ENCODE measurements around the gene EEIG1. TPM values are rescaled to one million over a fixed set of nuclear protein-coding genes. Genes with fewer than 3 reads are reported as not detected.
A peak's percentile ranks its signal among the peaks of the same experiment; 100 is the strongest.

EEIG1 gene
- total and polyA plus RNA-seq, 9 of the 15 experiments (the other 6 are each of a cell fraction or from before 2014, with no cell fraction given) = 0.17 to 16.7 (median 3.6) TPM

- Histone ChIP-seq H3K9ac (ENCODE audit: insufficient read depth in 1 of 2, low read depth in 2 of 2, low read length in 2 of 2) (no peak overlapping the region), H3K9me1 (ENCODE audit: control insufficient read depth, insufficient read depth, low read length) (peaks cover 6% of the 10 kb centered on the region), H3K27me3 (ENCODE audit: control insufficient read depth in 2 of 2, insufficient read depth in 2 of 2, low read length in 2 of 2) (no peaks in the 10 kb centered on the region), H3K79me2 (ENCODE audit: control insufficient read depth, insufficient read depth, low read length) (no peaks in the 10 kb centered on the region; the same call in 2 of the 3 replicates), H3K4me3 (no peak overlapping the region), H3K4me1 (replicated peaks in 1 of 2; ENCODE audit: control insufficient read depth in 2 of 2, insufficient read depth in 2 of 2, low read length in 2 of 2) (peaks cover 38 to 65% of the 10 kb centered on the region in 2 experiments), H3K36me3 (ENCODE audit: control insufficient read depth, insufficient read depth, low read length) (peaks cover 26% of the 10 kb centered on the region; the same call in 2 of the 3 replicates), H4K20me1 (replicated peaks; ENCODE audit: control insufficient read depth, insufficient read depth, low read length) (0 out of 2 replicates have a peak, but pooled peaks cover 5% of the 10 kb centered on the region), H2AFZ (ENCODE audit: low read depth, low read length) (no peak overlapping the region), H3K9me3 (replicated peaks; ENCODE audit: control insufficient read depth, insufficient read depth, low read depth, low read length) (no peaks in the 10 kb centered on the region), H3K27ac (ENCODE audit: extremely low read depth, low read depth, low read length) (peak overlapping the region; percentile 19; the same call in 1 of the 3 replicates), H3K4me2 (ENCODE audit: insufficient read depth, low read length) (no peak overlapping the region)
- ChIA-PET CTCF (ENCODE audit: low intra/inter-chr PET ratio) (interaction anchor here (1.2 to 3.9 kb wide), 3 partner anchors 91 to 174 kb away, joined by 4 to 57 read pairs (median 36); no protein-coding TSS in a partner anchor), POLR2A (interaction anchor here (0.6 to 2.1 kb wide), 11 partner anchors 9 to 151 kb away, joined by 3 to 10 read pairs (median 4); partner anchors contain the start of genes NAIF1 and PIP5KL1)
- DNase-seq (ENCODE audit: extremely low read depth in 1 of 4, low spot score in 3 of 4) (peak; percentile 82 to 89 (median 84)), ATAC-seq (peak; percentile 88), FAIRE-seq (peak; percentile 85)
- intact Hi-C loops (cut with micrococcal nuclease) (loop anchor here (1.0 kb wide), 2 partner anchors 92 to 174 kb away; no protein-coding TSS in a partner anchor), in situ Hi-C loops (cut with MboI) (no loop called here)
- 29% methylated on average over 11 of the region's 13 CpGs for WGBS (ENCODE audit: insufficient coverage, low coverage, missing lambda C conversion rate)
- BruUV-seq (replicated peaks) = no TSS peak
- no peak for TF ChIP-seq MED1 (CRISPR knock-in tag; IDR thresholded peaks at IDR 0.05; ENCODE audit: borderline replicate concordance)
- no peak for TF ChIP-seq E2F6 (IDR thresholded peaks at IDR 0.05; ENCODE audit: borderline replicate concordance in 1 of 2, extremely low read depth in 1 of 2, insufficient read depth in 1 of 2, insufficient read length in 1 of 2, low read depth in 1 of 2, low read length in 1 of 2, poor library complexity in 1 of 2, severe bottlenecking in 1 of 2)
- TF ChIP-seq PREB (CRISPR knock-in tag; IDR thresholded peaks at IDR 0.05) = no peak
- no peak for TF ChIP-seq SREBF1 (IDR thresholded peaks at IDR 0.05; ENCODE audit: borderline replicate concordance, low read depth, low read length)
- no peak for TF ChIP-seq ZNF445 (CRISPR knock-in tag; IDR thresholded peaks at IDR 0.05; ENCODE audit: low read depth)
- TF ChIP-seq BRF2 (IDR thresholded peaks at IDR 0.05; ENCODE audit: borderline replicate concordance, insufficient read depth, insufficient read length) = no peak
- no peak for TF ChIP-seq RNF2 (IDR thresholded peaks at IDR 0.05)
- no peak for TF ChIP-seq CREB3L1 (IDR thresholded peaks at IDR 0.05; ENCODE audit: borderline replicate concordance, low read depth)
- no peak for TF ChIP-seq ZBTB1 (CRISPR knock-in tag; IDR thresholded peaks at IDR 0.05; ENCODE audit: borderline replicate concordance, low read depth)
- peak; percentile 82 for TF ChIP-seq CTBP1 (IDR thresholded peaks at IDR 0.05; ENCODE audit: borderline replicate concordance)
- no peak for TF ChIP-seq KAT7 (CRISPR knock-in tag; IDR thresholded peaks at IDR 0.05; ENCODE audit: borderline replicate concordance)
- peak; percentile 40 to 74; a peak in 1 of 4 replicates for TF ChIP-seq MAZ (CRISPR knock-in tag; conservative IDR thresholded peaks at IDR 0.05 in 1 of 2, IDR thresholded peaks at IDR 0.05 in 1 of 2)
- TF ChIP-seq SRSF7 (optimal IDR thresholded peaks at IDR 0.05; ENCODE audit: low read depth, low read length) = no peak
- no peak for TF ChIP-seq SMARCA5 (IDR thresholded peaks at IDR 0.05)
- peak; percentile 49; the same call in 1 of the 2 replicates for TF ChIP-seq MYC (IDR thresholded peaks at IDR 0.05; ENCODE audit: low read depth, low read length)
- no peak for TF ChIP-seq MYC (CRISPR knock-in tag; IDR thresholded peaks at IDR 0.05; ENCODE audit: borderline replicate concordance, low read depth)
Measured at GRCh38 chr9:127943731-127944144, 37.1 kb downstream of the EEIG1 start.

Data from K562 (cell line).